ENCODE data around the gene CD300LB.
"Not testable (repeated sequence)": the region's sequence is repeated elsewhere in the genome, so short reads cannot be mapped to it uniquely, and the experiment has no call there.

CD300LB gene

GRCh38 chr17:74531231-74531761 is at the start of gene CD300LB:
Gene CD300LB (minus strand): TSS chr17:74531475. CDS start chr17:74531350, 125 bp downstream.
- DNase-seq = no peak

DNA sequence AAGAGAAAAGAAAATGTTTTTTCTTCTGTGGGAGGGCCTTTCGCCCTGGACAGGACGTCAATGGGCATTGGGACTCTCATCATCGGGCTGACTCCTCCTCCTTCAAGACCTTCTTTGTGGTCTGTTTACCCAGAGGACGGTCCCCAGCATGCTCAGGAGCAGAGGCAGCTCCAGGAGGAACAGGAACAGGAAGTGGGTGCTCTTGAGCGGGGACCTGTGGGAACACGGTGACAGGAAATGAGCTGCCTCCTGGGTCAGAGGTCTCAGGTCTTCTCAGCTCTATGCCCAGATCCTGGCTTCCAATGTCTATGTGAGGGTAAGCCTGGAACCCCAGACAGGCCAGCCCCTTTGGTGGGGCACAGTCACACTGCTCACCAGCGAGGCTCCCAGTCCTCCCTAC is 48.6 kb upstream of the CD300LB start:
- no peak for DNase-seq

DNA sequence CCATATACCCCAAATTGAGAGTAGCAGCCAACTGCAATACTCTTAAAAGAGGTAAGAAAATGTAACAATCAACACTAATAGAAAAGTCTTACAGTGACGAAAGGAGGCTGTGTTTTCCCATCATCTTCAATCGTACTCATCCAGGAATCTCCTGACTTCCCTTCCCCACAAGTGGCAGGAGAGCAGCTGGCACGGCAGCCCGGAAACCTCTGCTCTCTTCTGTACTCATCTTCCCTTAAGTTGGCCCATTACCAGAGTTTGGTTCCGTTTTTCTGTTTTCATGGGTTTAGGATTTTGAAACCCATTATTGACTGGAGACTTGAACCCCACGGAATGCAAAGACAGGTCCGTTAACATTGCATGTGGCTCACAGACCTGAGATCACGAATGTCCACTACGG is 47.7 kb upstream of the CD300LB start:
- no peak for DNase-seq

DNA sequence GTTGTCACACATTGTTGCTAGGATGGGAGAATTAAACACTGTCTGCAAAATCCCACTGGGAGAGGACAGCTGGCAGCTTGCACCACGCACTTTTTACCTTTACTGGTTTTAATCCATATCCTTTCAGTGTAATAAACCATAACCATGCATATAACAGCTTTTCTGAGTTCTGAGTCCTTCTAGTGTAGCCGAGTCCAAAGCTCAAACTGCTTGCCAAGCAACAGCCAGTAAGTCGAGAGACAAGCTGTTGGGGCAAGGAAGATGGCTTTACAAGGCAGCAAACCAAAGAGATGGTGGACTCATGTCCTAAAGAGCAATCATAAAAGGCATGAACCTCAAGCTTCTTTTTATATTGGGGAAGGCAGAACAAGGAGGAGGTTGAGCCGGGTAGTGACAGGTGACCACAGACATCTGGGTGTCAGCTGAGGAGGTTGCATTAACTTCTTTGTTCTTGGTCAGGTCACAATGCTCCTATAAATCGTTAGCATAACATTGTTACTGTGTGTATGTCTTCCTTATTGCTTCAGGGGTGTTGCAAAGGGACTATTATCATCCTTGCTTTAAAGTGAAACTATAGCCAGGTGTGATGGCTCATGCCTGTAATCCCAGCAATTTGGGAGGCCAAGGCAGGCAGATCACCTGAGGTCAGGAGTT is 43.3 kb upstream of the CD300LB start:
- no peak for DNase-seq

DNA sequence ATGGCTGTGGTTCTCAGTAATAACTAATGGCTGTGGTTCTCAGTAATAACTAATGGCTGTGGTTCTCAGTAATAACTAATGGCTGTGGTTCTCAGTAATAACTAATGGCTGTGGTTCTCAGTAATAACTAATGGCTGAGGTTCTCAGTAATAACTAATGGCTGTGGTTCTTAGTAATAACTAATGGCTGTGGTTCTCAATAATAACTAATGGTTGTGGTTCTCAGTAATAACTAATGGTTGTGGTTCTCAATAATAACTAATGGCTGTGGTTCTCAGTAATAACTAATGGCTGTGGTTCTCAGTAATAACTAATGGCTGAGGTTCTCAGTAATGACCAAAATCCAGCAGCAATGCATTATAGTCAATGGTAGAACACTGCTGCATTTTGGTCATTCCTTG is 42.4 kb upstream of the CD300LB start:
- DNase-seq = not testable (repeated sequence)

DNA sequence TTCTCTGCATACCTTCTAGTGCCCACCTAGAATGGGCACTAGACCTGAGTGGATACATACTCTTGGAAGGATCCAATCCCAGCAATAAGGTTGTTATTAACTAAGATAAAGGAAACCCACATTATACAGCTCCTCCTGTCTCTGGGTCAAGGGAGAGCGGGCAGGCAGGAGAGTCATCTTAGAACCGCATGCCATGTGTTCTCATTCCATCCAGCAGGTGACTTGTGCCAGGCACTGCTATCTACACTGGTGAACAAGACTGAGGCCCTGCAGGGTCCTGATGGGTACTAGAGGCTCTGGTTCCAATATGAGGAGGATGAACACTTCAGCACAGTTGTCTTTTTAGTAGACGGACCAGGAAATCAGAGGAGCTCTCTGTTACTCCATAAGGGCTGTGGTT is 41.9 kb upstream of the CD300LB start:
- DNase-seq = no peak

DNA sequence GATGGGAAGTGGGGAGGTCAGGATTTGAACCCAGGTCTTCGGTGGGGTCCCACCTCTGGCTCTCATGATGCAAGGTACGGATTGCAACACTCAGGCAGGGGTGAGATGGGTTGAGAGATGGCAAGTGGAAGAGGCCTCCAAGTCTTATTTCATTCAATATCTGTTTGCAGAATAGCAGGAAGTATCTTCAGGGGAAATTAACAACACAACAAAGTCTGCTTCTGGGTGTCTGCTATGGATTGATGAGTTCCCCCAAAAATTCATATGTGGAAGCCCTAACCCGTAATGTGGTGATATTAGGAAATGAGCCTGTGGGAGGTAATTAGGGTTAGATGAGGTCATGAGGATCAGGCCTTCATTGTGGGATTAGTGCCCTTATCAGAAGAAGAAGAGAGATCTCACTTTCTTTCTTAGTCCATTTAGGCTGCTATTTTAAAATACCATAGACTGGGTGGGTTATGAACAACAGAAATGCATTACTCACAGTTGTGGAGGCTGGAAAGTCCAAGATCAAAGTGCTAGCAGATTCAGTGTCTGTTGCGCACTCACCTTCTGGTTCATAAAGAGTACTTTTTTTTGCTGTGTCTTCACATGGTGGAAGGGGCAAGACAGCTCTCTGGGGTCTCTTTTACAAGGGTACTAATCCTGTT is 40.5 kb upstream of the CD300LB start:
- no peak for DNase-seq

- DNase-seq = peak; percentile 92
These were observed 38.0 kb upstream of the CD300LB start for GRCh38 chr17:74569020-74570003.

- DNase-seq = peak; percentile 30
These were observed 37.0 kb upstream of the CD300LB start for GRCh38 chr17:74568106-74568873.

- DNase-seq = no peak
These were observed 36.1 kb upstream of the CD300LB start, which contains the start of gene CD300H for GRCh38 chr17:74567397-74567796. Gene CD300H (minus strand): TSS chr17:74567509.

DNA sequence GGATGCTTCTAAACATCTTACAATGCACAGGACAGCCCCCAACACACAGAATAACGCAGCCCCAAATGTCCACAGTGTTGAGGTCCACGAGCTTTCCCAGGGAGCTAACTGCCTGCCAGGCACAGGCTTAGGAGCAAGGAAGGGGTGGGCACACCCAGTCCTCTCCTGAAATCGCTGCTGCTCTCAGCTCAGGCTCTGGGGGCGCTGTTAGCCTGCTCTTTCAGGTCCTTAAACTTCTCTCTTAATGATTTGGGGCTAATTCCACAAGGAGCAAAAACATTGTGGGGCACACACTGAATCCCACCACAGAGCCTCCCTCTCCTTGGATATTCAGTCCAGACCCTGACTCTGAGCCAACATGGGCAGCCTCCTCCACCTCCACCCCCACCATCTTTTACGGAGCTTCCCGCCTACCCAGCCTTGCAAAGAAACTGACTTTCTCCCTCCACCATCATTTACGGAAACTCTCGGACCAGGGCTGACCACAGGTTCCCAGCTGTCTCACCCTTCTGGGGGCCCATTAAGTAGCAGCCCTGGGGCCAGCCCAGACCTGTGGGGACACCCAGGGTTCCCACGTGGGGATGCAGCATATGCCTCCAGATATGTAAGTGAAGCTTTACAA is 35.0 kb upstream of the CD300LB start:
- peak; percentile 21 for DNase-seq

DNA sequence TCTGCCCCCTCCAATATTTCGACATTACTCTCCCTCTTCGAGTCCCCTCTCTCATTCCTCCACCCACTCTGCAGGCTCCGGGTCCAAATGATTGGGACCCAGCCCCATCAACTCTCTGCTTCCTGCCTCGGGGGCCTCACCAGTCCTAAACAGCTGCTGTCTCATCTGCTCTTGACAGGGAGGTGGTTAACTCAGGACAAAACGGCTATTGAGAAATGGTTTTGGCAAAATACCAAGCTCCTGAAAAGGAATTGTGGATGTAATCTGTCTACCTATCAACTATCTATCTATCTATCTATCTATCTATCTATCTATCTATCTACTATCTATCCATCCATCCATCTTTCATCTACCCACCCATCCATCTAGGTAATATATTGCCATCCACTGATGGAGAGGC is 33.9 kb upstream of the CD300LB start:
- no peak for DNase-seq

DNA sequence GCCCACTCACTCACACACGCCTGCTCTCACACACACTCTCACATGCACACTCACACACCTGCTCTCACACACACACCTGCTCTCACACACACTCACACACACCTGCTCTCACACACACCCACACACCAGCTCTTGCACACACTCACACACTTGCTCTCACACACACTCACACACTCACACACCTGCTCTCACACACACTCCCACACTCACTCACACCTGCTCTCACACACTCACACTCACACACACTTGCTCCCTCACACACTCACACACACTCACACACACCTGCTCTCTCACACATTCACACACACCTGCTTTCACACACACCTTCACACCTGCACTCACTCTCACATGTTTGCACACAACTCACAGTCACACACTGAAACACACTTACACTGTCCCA is 32.1 kb upstream of the CD300LB start:
- no peak for DNase-seq

DNA sequence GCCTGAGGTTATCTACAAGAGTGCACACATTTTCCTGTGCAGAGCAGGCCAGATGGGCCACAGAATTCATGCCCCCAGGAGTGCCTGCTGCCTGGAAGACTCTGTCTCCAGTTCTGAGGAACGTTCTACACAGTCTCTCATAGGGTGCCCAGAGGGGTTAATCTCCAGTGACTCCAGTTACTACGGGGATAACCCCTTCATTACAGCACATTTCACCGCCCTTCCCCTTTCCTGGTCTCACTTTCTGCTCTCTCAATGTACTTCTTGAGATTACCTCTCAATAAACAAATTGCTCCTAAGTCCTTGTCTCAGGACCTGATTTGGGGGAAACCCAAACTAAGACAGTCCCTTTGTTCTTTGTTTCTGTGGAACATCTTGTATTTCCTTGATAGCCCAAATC is 30.3 kb upstream of the CD300LB start:
- no peak for DNase-seq

GRCh38 chr17:74558882-74559519 is 27.7 kb upstream of the CD300LB start:
- no peak for DNase-seq

- DNase-seq = not testable (repeated sequence)
These were observed 27.1 kb upstream of the CD300LB start for GRCh38 chr17:74558402-74558801.

DNA sequence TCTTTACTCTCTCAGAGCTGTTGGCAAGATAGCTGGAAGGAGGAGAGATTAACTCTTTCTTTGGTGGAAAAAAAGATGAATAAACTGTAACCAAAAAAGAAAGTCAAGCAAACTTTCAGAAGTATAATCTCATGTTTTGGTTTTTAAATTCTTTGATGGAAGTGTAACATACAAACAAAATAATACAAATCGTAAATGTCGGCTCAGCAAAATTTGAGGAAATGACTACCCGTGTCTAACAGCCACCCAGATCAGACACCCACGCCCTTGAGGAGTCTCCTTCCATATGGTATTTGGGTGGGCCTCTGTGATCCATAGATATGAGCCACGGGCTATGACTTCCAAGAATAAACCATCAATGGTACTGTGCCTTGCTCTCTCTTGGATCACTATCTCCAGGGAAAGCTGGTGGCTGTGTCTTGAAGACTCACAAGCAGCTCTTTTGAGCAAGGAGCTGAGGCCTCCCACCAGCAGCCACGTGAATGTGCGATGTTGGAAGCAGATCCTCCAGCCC is 24.2 kb upstream of the CD300LB start:
- no peak for DNase-seq

DNA sequence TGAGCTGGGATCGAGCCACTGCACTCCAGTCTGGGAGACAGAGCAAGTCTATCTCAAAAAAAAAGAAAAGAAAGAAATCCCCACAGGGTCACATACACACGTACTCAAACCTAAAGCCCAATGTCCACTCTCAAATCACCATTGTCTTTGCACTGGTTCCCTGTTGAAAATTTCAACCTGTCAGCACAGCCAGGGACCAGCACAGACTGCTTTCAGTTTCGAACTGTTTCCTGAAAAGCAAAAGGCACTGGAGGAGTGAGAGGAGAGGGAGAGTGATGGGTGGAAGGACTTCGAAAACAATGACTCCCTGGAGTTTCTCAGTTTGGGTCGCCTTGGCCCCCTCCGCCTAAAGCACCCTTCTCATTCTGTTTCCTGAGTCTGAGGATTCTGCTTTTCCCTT is 23.6 kb upstream of the CD300LB start:
- no peak for DNase-seq

DNA sequence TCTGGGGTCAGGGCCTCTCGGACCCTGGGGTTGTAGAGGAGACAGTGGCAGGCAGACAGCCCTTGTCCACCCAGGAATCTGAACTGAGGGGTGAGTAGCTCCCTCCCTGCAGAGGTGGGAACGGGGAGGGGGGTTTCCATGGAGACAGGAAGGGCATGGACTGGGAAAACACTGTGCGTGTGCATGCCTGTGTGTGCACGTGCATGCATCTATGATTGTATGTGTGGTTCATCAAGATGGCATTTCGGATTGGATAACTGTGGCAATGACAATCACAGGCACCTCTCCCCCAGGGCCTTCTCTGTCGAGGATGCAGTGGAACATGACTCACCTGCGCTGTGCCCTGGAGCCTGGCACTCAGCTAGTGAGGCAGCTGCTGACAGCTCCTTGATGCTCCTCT is 20.8 kb upstream of the CD300LB start:
- DNase-seq = no peak

GRCh38 chr17:74550602-74551001 is 19.3 kb upstream of the CD300LB start:
- no peak for DNase-seq

GRCh38 chr17:74549343-74549742 is 18.1 kb upstream of the CD300LB start:
- DNase-seq = no peak
